ENCODE data around the gene CEACAM21.

CEACAM21 gene

DNA sequence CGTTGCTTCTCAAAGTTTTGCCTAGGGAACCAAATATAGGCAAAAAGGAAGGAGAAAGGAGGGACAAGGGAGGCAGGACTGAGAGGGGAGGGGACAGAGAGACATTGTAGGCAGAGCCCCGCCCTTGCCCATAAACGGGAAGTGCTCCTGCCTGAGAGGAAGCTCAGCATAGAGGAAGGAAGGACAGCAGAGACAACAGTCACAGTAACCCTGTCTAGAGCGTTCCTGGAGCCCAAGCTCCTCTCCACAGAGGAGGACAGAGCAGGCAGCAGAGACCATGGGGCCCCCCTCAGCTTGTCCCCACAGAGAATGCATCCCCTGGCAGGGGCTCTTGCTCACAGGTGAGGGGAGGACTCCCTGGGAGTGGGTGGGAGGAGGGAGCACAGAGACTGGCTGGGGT is at the start of gene CEACAM21:
Gene CEACAM21, plus strand, starts transcription at position 169 of the 400 bp plus-strand sequence. Its CDS starts 109 bp downstream, at position 278.
- no peak for DNase-seq

DNA sequence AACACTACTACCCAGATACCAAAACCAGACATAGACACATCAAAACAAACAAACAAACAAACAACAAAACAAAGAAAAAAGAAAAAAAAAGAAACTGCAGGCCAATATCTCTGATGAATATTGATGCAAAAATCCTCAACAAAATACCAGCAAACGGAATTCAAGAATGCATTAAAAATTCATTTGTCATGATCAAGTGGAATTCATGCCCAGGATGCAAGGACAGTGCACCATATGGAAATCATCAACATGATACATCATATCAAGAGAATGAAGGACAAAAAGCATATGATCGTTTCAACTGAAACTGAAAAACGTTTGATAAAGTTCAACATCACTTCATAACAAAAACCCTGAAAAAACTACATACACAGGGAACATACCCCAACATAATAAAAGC is 48.9 kb upstream of the CEACAM21 start:
- DNase-seq: no peak

DNA sequence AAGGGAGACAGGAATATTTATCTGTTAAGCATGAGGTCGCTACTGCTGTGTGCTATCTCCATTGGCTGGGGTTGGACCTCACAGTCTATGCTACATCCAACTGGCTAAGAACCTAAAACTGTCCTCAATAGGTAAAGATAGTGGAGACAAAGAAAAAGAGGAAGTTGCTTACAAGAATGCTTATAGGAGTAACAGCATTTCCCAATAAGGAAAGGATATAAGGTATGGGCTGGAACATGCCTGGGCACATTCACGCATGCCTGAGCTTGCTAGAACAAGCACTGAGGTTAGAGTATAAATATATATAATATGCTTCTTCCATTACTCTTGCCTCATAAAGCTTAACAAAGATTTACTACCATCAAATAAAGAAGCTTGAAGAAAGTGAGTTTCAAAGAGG is 47.9 kb upstream of the CEACAM21 start:
- DNase-seq: no peak

DNA sequence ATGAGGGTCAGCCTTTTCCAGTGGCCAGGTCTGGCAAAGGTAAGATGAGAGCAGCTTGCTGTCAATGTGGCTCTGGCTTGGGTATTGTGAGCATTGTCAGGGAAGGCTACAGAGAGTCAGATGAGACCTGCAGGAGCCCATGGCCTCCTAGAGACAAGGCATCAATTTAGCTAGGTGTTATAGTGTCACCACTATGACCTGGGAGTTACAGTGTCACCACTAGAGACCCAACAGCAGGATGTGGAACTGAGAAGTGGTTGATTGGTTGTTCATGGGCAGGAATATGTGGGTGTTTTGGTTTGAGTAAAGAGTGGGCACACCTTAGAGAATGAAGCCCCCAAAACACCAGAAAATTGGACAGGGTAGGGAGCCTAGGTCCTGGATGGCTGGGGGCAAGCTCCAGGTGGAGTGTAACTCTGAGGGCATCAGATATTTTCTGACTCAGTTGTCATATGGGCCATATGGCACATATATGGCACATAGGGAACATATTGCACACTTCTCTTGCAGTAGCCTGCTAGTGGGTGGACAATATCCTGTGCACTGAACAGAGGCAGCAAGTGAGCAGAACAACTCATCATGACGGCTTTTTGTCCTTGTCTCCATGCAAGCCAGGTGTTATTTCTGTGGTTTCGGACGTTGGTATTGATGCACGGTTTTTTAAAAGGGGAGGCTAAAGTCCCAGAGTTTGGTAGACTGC is 46.3 kb upstream of the CEACAM21 start:
- DNase-seq: no peak

DNA sequence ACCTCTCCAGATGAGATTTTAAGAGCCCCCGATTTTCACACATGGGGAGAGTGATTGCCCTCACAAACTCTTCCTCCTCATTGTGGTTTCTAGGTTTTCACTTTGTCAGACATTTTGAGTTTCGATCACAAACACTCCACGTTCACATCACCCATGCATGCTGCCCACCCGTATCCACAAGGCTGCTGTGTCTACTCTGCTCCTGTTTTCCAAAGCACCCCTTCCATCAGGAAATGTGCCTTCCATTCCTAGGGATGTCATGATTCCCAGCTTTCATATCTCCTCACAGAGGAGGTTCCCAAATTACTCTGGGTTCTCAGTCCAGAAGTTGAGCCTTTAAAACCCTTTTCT is 45.8 kb upstream of the CEACAM21 start:
- no peak for DNase-seq

DNA sequence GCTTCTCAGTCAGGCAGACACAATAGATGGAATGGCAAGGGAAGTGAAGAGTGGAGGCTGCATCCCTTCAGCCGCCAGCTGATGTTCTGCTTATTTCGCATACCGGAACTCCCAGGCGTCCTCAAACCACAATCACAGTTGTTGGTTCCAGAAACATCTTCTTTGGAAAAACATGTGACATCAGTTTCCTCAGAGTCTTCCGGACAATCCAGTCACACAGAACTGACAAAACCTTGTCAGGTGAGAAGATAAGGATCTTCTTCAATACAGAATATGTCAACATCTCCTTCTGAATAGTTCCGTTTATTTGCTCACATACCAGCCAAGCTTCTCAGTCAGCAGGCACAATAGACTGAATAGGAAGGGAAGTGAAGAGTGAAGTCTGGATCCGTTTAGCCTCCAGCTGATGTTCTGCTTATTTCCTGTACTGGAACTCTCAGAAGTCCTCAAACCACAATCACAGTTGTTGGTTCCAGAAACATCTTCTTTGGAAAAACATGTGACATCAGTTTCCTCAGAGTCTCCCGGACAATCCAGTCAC is 45.1 kb upstream of the CEACAM21 start:
- no peak for DNase-seq

DNA sequence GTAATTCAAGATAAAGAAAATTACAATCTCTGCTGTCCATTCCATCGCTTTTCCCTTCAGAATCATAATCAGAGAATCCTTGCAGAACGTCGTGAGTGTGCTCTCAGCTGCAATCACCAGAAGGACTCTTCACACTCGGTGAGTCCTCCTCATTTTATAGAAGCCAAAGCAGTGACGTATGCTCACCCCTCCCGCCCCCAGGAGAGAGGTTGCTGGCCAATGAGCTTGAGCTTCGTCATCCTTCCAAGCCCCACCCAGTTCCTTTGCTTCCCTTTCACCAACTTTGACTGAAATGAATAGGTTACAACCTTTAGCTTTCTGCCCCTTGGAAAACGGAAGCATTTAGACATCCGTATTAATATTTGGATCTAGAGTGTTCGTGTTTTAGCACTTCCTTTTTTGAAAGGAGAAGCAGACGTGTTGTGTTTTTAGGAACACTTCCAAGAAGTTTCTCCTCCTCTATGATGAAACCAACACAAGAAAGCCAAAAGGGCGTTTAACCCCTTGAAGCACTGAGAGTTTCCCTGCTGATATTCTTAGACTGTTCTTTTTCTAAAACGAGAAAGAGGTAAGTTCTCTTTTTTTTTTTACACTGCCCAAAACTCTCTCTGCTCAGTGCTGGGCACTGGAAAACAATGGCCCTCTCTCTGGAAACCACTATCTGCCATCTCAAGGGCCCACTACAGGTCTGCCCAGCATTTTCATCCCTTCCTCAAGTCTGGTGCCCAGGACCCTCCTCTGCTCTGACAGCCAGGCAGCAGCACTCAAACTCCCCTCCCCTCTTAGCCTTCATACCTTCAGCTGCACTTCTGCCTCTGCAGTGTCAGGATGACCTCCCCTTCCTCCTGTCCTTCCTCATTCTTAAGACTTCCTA is 44.3 kb upstream of the CEACAM21 start:
- no peak for DNase-seq

DNA sequence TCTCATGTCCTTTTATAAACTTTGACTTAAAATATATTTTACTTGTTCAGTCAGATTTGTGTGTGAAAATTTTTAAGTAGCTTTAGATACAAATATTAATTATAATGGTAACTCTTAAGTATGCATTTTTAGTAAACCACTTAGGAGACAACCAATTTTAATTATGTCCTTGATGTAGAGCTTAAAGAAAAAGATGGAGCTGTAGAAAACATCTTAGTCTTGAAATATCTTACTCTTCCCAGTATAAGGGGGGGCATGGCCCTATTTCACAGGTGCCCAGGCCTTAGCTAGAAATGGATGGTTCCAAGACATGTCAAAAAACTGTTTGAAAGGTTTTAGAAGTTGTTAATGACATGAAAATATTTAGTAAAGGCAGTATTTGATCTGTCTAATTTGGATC is 43.4 kb upstream of the CEACAM21 start:
- DNase-seq: no peak

DNA sequence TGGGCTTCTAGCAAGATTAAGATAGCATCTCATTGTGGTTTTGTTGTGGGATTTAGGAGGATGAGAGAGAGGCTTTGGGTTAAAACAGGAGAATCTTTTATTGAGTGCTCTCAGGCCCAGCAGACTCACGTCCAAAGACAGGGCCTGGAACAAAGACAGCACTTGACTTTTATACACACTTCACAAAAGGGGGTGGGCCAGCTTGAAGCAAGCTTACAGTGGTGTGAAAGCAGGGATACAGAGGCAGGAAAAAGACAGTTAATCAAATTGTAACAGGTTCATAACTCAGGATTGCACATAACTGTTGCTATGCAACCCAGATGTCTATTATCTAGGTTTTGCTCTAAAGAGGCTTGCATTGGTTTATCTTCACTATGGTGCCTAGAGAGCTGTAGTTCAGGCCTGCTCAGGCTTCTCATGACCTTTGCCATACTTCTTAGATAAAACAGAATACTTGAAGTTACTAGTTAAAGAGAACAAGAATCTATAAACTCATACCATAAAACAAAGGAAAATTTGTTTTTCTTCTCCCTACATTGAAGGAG is 42.2 kb upstream of the CEACAM21 start:
- DNase-seq: no peak

DNA sequence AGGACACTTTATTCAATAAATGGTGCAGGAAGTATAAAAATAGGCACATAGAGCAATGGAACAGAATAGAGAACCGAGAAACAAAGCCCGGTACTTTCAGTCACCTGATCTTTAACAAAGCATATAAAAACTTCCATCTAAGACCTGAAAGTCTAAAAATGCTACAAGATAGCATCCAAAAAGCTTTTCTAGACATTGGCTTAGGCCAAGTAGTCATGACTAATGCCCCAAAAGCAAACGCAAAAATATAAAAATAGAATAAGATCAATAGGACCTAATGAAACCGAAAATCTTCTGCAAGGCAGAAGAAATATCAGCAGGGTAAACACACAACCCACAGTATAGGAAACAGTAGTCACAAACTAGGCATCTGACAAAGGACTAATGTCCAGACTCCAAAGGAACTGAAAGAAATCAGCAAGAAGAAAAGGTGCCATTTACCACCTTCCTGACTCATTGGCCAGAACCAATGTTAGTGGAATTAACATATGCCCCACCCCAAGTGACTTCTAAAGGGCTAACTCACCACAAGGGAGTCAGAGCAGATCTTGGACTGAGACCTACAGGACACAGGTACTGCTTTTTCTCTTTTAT is 40.8 kb upstream of the CEACAM21 start:
- DNase-seq: no peak

DNA sequence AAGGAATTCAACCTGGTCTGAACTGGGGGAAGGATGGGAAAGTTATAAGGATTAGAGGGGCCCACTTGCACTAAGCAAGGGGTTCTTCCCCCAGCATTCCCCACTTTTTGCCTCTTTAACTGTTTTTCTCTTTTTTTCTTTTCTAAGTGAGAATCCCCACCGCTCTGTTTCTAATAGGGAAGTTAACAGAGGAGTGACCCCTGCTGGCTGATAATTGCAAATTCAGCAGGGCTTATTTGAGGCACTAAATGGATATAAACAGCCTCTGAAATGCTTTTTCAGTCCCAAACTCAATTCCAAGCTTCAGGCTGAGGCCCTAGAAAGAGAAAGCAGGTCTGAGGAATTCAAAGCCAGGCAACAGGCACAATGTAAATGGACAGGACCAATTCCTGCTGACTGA is 38.2 kb upstream of the CEACAM21 start:
- DNase-seq: no peak

DNA sequence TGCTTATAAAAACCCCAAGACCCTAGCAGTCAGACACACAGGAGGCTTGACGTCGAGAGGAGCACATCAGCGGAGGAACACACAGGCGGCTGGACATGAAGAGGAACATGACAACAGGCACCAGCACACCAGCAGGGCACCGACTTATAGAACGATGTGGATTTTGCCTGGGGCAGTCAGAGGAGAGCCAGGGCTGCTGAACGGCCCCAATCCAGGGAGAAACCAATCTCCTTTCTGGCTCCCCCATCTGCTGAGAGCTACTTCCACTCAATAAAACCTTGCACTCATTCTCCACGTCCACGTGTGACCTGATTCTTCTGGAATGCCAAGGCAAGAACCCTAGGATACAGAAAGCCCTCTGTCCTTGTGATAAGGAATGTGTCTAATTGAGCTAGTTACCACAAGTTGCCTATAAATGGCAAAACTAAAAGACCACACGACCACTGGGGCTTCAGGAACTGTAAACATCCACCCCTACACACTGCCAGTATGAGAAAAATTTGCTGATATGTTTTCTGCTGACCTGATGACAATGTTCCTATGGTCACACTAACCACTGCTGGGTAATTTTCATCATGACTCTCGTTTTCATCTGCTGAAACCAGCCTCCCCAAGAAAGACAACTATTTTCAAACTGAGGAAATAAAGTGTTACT is 35.8 kb upstream of the CEACAM21 start:
- DNase-seq: no peak

DNA sequence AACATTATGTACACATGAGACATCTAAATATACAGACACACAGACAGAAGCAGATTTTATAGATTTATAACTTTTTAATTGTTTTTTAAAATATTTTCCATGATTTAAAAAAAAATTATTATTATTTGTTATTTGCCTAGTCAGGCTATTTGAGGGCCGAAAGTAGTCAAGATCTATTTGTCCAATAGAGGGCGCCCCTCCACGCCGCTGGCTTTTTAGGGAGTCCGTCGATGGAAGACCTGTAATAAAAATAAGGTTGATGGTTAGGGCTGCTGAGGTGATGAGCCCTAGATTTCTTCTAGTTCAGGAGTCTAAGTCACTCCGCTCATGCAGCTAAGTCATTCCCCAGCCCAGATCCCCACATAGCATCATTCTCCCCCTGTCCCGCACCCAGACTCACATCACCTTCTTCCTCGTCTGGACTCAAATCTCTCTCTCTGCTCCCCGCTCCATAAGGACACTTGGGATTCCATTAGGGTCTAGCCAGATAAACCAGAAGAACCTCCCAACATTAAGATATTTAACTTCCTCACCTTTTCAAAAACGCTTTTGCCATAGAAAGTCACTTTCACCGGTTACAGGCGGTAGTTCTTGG is 33.9 kb upstream of the CEACAM21 start:
- DNase-seq: no peak

DNA sequence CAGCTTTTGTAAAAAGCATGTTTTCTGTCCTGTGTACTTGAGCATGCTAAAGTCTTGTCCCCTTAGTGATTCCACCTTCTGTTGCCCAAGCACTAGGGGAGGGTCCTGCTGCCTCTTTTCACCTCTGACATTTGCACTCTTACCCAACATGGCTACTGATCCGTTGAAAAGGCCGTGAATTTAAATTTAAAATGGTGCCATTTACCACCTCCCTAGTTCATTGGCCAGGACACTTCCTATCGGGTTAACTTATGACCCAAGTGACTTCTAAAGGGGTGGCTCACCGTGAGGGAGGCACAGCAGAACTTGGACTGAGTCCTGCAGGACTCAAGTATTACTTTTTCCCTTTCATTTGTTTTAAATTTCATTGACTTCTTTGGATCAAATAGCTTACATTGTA is 33.3 kb upstream of the CEACAM21 start:
- no peak for DNase-seq

DNA sequence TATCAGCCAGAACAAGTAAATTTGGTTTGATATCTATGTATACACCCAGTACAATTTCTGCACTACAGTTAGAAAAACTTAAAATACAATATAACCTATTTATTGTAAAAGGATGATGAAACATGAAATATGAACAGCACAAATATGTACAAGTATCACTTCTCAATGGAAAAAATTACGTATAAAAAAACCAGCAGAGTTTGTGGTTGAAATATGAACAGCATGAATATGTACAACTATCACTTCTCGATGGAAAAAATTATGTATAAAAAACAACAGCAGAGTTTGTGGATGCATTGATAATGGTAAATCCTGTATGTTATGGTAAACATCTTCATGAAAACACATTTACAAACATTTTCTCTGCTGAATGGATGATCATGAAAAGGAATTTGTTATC is 32.4 kb upstream of the CEACAM21 start:
- no peak for DNase-seq

DNA sequence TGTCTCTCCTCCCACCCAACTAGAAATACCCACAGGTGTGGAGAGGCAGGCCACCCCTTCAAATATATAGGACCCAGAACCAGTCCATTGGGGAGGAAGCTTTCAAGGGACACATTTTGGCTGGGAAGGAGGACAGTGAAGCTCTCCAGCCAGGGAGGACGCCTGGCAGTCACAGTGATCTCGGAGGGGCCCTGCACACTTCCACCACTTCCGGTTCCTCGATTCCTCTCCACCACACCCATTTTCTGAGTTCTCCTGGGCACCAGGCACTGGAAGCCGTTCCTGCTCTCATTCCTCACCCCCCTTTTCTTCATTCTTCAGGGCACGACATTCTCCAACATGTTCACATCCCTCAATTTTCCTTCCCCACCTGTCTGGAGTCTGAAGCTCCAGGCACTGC is 30.4 kb upstream of the CEACAM21 start:
- DNase-seq: no peak

DNA sequence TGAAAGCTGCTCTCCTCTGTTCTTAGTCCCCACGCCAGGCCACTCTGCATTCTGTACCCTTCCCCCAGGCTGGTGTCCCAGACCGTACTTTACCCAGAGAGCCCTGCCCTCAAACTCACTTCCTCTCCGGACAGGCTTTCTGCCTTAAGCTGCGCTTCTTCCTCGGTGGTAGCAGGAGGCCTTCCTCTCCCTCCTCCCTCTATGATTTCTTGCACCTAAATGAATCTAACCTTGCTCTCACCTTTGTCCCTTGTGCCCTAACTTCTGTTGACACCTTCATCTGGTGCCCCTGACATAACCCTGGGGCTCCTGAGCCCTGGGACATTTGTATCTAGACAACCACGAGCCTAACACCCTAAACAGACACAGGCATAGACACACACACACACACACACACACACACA is 29.6 kb upstream of the CEACAM21 start:
- DNase-seq: no peak

DNA sequence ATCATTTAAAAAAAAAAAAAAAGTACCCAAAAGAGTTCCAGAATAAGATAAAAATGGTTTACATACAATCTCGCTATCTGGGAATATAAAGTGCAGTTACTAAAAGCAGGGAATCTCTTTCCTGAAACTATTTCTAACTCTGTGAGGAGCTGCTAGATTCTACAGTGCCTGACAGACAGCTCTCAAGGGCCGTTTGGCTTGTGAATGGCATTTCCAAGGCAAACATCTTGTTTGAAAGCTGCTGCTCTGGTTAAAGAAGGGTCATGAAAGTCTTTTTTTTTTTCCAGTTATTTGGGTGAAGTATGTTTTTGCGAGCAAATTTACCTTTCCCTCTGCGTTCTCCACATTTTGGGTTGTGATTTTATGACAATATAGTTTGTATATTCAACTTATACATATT is 29.0 kb upstream of the CEACAM21 start:
- DNase-seq: no peak

DNA sequence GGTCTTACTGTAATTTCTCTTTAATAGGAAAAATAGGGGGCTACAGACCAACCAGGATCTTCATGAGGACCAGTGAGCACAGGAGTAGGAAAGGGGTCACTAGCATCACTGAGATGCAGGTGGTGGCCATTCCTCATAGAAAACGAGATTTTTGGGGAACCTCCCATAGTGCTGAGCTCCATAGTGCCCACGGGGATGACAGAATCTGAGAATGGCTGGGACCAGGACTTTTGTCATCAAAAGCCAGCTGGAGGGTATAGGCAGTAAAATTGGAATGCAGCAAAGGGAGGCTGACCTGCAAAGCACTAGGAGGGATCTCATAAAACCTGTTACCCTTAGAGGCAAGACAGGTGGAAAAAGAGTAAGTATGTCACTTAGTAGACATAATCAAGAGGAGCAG is 28.4 kb upstream of the CEACAM21 start:
- no peak for DNase-seq

DNA sequence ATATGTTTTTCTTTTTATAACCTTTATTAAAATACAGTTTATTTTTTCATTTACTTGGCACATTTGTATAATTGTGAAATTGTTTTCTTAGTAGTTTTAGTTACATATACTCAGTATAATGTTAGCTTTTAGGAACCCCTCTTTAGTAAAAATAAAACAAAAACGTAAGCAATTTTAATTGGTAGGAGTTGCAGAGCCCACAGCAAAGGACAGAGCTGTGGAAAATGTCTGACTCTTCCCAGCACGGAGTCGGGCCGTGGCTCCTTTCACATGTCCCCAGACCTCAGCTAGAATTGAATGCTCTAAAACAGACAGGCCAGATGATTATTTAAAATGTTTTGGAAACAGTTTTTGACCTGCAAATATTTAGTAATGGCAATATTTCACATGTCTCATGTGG is 27.9 kb upstream of the CEACAM21 start:
- no peak for DNase-seq

DNA sequence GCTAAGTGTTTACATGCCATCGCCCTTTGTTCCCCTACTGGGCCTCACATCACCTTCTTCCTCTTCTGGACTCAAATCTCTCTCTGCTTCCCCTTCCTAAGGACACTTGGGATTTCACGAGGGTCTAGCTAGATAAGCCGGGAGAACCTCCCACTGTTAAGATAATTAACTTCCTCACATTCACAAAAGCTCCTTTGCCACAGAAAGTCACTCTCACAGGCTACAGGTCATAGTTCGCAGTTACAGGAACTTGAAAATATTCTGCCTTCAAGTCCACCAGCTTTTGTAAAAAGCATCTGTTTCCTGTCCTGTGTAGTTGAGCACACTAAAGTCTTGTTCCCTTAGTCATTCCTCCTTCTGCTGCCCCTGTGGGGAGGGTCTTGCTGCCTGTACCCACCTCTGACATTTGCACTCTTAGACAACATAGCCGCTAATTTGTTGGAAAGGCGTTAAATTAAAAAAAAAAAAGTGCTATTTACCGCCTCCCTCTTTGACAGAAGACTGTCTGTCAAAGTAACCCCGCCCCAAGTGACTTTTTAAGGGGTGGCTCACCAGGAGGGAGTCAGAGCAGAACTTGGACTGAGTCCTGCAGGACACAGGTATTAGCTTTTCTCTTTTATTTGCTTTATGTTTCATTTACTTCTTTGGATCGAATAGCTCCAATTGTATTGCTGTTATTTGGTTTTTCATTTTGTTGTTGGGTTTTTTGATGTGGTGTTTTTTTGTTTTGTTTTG is 26.8 kb upstream of the CEACAM21 start:
- no peak for DNase-seq

DNA sequence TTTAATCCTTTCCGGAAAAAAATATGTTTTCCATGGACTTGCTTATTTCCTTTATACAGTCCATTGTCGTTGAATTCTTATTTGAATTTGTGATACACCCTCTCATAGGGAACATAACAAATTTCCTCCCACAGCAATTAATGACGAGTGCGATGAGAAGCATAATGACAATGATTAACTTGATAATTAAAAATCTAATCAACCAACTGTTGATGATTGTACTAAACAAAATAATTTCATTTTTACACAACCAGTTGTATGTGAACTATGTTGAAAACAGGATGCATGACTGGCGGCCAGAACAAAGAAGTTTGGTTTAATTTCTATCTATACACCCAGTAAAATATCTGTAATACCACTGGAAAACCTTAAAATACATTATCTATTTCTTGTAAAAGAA is 26.1 kb upstream of the CEACAM21 start:
- DNase-seq: no peak
